Subcutaneous adipose tissue (tissue), 4 donors: ENCODE data around the gene CEBPA. TPM values are rescaled to one million over a fixed set of nuclear protein-coding genes. Genes with fewer than 3 reads are reported as not detected.

Source experiments
- CTCF ChIP-seq: fragments of 450-650 bp; IDR thresholded peaks from one replicate; pipeline ENCODE4 v1.5.1; 2016; ENCODE audit warnings: low read depth, mild to moderate bottlenecking, control low read depth, antibody characterized with exemption, moderate library complexity
- total RNA-seq, 4 donors: library from RNA; depleted of rRNA; stranded (reverse); fragments of >200 nt; gene quantifications; one replicate each; pipeline ENCODE4 v1.1.0, GENCODE V29; 2016

CEBPA gene
- total RNA-seq, 4 donors from 2014 or later = 114 to 646 (median 258) TPM

GRCh38 chr19:33303791-33304345 is 1.5 kb upstream of the CEBPA start:
- TF ChIP-seq CTCF = no peak

DNA sequence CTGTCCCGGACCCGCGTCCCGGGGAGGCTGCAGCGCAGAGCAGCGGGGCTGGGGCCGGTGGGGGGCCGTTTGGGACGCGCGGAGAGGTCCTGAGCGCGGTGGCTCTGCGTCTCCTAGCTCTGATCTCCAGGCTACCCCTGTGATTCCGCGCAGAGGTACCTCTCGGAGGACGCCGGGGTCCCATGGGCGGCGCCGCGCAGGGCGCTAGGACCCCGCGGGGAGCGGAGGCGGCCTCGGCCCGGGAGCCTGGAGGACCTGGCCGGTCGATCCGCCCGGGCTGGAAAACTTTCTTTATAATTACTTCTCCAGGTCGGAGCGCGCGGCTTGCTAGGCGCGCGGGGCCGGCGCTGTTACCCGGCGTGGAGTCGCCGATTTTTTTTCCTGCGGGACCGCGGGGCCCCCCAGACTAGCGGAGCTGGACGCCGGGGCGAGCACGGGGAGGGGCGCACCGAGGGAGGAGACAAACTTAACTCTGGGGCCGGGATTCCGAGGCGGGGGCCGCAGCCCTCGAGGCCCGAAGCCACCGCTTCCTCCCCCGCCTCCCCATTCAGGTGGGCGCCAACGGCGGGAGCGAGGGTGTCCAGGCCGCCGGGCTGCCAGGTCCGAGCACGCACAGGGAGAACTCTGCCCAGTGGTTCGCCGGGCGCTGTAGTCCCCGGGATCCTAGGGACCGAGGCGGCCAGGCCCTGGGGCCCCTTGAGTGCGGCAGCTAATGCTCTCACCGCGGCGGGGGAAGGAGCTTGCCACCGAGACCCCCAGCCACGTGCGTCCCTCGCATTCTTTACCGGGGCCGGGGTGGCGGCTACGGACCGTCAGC is 848 bp upstream of the CEBPA start:
- no peak for TF ChIP-seq CTCF

GRCh38 chr19:33301900-33302174 is 497 bp downstream of the CEBPA start:
- TF ChIP-seq CTCF = no peak

- no peak for TF ChIP-seq CTCF
Measured at GRCh38 chr19:33301144-33301899, 1.0 kb downstream of the CEBPA start.

GRCh38 chr19:33300894-33301143 is 1.5 kb downstream of the CEBPA start:
- TF ChIP-seq CTCF = no peak

GRCh38 chr19:33300009-33300893 is 2.1 kb downstream of the CEBPA start:
- TF ChIP-seq CTCF = no peak
